ENCODE data around the gene DMP1.

DNA sequence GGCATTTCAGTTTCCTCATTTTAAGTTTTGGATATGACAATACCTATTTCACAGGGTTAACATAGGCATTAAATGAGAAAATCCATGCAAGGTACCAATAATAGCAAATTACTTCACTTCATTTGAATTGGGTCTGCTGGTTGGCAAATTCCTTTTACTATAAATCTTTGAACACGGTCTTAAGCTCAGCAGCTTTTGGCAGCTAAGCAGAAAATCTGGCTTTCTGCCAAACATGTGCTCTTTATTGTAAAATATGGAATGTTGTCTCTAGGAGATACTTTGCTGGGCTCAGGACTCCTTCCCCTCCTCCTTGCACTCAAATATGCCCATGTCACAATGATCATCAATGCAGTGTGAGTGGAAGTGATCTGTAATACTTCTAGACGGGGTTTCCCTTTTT lies 16.8 kb upstream of the DMP1 start:
- TF ChIP-seq YY1 (IDR thresholded peaks at IDR 0.05; ENCODE audit: low read depth, low read length) (no peak), POLR2A (IDR thresholded peaks at IDR 0.05; ENCODE audit: control extremely low read depth in 1 of 2, low read depth in 2 of 2, low read length in 2 of 2) (no peak), CREB1 (IDR thresholded peaks at IDR 0.05) (no peak), RAD21 (IDR thresholded peaks at IDR 0.05 in 1 of 2, conservative IDR thresholded peaks at IDR 0.05 in 1 of 2; ENCODE audit: low read depth in 2 of 2, low read length in 2 of 2) (no peak), SIN3A (conservative IDR thresholded peaks at IDR 0.05 in 1 of 2, IDR thresholded peaks at IDR 0.05 in 1 of 2; ENCODE audit: low read depth in 1 of 2, low read length in 2 of 2) (no peak), JUN (IDR thresholded peaks at IDR 0.05; ENCODE audit: low read depth, low read length) (no peak), TCF12 (IDR thresholded peaks at IDR 0.05; ENCODE audit: low read depth, low read length) (no peak), BRCA1 (IDR thresholded peaks at IDR 0.05; ENCODE audit: low read depth, low read length) (no peak), TBP (IDR thresholded peaks at IDR 0.05; ENCODE audit: low read depth, low read length) (no peak)
- TF ChIP-seq, protein P1, sequence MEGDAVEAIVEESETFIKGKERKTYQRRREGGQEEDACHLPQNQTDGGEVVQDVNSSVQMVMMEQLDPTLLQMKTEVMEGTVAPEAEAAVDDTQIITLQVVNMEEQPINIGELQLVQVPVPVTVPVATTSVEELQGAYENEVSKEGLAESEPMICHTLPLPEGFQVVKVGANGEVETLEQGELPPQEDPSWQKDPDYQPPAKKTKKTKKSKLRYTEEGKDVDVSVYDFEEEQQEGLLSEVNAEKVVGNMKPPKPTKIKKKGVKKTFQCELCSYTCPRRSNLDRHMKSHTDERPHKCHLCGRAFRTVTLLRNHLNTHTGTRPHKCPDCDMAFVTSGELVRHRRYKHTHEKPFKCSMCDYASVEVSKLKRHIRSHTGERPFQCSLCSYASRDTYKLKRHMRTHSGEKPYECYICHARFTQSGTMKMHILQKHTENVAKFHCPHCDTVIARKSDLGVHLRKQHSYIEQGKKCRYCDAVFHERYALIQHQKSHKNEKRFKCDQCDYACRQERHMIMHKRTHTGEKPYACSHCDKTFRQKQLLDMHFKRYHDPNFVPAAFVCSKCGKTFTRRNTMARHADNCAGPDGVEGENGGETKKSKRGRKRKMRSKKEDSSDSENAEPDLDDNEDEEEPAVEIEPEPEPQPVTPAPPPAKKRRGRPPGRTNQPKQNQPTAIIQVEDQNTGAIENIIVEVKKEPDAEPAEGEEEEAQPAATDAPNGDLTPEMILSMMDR (IDR thresholded peaks at IDR 0.05; ENCODE audit: control extremely low read depth in 1 of 3, insufficient read depth in 1 of 3, low read depth in 1 of 3, low read length in 3 of 3), result no peak
